Measurements from ENCODE around the gene CNNM4.

Gene CNNM4

DNA sequence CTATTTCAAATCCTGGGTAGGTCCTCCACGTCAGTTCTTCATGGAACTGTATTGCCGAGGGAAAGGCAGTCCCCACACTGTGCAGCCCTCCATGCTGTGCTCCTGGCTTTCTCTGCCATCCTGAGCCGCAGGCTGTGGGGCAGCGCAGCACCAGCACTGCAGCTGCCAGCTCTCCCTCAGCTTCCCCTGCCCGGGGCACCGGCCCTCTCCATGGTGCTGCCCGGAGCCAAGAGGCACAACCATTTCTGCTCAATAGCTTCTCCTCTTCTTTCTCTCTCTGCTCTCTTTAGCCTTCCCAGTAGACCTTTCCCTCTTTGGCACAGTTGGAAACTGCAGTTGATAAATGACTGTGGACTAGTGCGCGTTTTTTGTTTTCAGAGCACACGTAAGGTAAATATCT, 71.0 kb downstream of the CNNM4 start:
- H3K4me2 ChIP-seq (ENCODE audit: low read depth, low read length, poor library complexity, severe bottlenecking), result no peak overlapping the region

DNA sequence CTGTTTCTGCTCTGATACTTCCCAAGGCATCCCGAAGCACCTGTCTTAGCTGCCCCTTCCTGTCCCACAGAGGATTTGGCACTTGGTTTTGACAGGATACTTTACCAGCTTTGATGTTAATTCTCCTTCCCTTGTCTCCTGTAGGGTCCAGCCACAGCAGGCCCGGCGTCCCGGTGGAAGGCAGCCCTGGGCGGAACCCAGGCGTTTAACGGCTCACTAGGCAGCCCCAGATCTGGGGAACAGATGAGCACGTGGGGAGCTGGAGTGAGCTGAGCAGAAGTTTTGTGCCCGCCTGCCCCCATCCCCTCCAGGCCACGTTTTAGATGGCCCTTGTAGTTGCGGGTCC, 71.7 kb downstream of the CNNM4 start:
- H3K4me3 ChIP-seq (ENCODE audit: low read length, poor library complexity, severe bottlenecking), result no peak overlapping the region
- no peaks in the 10 kb centered on the region for H4K20me1 ChIP-seq (ENCODE audit: insufficient read depth, low read length, poor library complexity, severe bottlenecking)
- TF ChIP-seq, protein P1, sequence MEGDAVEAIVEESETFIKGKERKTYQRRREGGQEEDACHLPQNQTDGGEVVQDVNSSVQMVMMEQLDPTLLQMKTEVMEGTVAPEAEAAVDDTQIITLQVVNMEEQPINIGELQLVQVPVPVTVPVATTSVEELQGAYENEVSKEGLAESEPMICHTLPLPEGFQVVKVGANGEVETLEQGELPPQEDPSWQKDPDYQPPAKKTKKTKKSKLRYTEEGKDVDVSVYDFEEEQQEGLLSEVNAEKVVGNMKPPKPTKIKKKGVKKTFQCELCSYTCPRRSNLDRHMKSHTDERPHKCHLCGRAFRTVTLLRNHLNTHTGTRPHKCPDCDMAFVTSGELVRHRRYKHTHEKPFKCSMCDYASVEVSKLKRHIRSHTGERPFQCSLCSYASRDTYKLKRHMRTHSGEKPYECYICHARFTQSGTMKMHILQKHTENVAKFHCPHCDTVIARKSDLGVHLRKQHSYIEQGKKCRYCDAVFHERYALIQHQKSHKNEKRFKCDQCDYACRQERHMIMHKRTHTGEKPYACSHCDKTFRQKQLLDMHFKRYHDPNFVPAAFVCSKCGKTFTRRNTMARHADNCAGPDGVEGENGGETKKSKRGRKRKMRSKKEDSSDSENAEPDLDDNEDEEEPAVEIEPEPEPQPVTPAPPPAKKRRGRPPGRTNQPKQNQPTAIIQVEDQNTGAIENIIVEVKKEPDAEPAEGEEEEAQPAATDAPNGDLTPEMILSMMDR (conservative IDR thresholded peaks at IDR 0.05; ENCODE audit: low read length), result no peak
- no peak for TF ChIP-seq EZH2phosphoT487 (IDR thresholded peaks at IDR 0.05; ENCODE audit: borderline replicate concordance)
- no peak overlapping the region for H3K4me2 ChIP-seq (ENCODE audit: low read depth, low read length, poor library complexity, severe bottlenecking)
- no peak overlapping the region for H2AFZ ChIP-seq (ENCODE audit: low read length)
- no peaks in the 10 kb centered on the region for H3K9me2 ChIP-seq (replicated peaks; ENCODE audit: low read depth, low read length)
- H3K4me1 ChIP-seq (ENCODE audit: insufficient read depth, low read length, poor library complexity, severe bottlenecking), result no peaks in the 10 kb centered on the region
- H3K79me2 ChIP-seq (ENCODE audit: insufficient read depth, low read length), result no peaks in the 10 kb centered on the region
- no peaks in the 10 kb centered on the region for H3K9me3 ChIP-seq (ENCODE audit: insufficient read depth, low read depth, low read length)
- H3K36me3 ChIP-seq (ENCODE audit: insufficient read depth, low read length), result peaks cover 69% of the 10 kb centered on the region
- no peak overlapping the region for H3K9ac ChIP-seq (ENCODE audit: low read depth, low read length, poor library complexity, severe bottlenecking)
- no peaks in the 10 kb centered on the region for H3K27me3 ChIP-seq (ENCODE audit: insufficient read depth, low read length, poor library complexity, severe bottlenecking)
- no peaks in the 10 kb centered on the region for H3F3A ChIP-seq (ENCODE audit: low read depth)

More for the DNA sequence above, 71.0 kb downstream of the CNNM4 start:
- Histone ChIP-seq H3K9me2 (replicated peaks; ENCODE audit: low read depth, low read length) (no peaks in the 10 kb centered on the region), H2AFZ (ENCODE audit: low read length) (no peak overlapping the region), H3K27me3 (ENCODE audit: insufficient read depth, low read length, poor library complexity, severe bottlenecking) (no peaks in the 10 kb centered on the region), H4K20me1 (ENCODE audit: insufficient read depth, low read length, poor library complexity, severe bottlenecking) (no peaks in the 10 kb centered on the region), H3K4me1 (ENCODE audit: insufficient read depth, low read length, poor library complexity, severe bottlenecking) (no peaks in the 10 kb centered on the region), H3K9ac (ENCODE audit: low read depth, low read length, poor library complexity, severe bottlenecking) (no peak overlapping the region), H3K9me3 (ENCODE audit: insufficient read depth, low read depth, low read length) (no peaks in the 10 kb centered on the region), H3K4me3 (ENCODE audit: low read length, poor library complexity, severe bottlenecking) (no peak overlapping the region), H3F3A (ENCODE audit: low read depth) (no peaks in the 10 kb centered on the region), H3K79me2 (ENCODE audit: insufficient read depth, low read length) (no peaks in the 10 kb centered on the region), H3K36me3 (ENCODE audit: insufficient read depth, low read length) (peaks cover 74% of the 10 kb centered on the region)
- TF ChIP-seq, protein P1 (conservative IDR thresholded peaks at IDR 0.05; ENCODE audit: low read length), result no peak
- no peak for TF ChIP-seq EZH2phosphoT487 (IDR thresholded peaks at IDR 0.05; ENCODE audit: borderline replicate concordance)

DNA sequence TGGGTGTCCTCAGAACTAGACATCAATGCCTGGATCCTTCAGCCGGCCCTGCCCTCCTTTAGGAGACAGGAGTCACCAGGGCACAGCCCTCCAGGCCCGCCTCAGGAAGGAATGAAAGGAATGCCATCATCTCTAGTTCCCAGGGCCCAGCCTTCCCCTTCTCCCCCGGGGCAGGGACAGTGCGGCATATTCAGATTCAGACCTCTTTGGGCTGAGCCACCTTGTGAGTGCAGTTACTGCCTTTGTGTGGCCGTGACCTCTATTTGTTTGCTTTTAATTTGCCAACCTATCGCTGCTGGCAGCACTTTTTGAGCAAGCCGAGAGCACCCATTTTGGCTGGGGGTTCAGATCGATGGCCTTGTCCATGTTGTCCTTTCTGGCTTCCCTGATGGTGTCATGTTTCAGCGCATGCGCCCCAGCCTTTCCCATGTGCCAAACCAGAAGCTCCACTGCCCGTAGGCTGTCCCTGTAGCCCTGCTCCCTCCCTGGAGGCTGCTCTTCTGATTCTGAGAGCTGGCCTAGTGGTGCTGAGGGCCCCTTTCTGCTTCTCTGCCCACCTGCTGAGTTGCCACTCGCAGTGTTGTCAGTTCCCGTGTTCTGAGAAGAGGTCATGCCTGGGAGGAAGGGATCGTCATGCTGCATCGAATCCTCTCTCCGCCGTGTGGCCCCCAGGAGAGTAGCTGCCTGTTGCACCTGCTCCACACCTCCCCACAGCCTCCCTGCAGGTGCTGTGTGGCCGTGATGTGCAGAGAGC, 72.2 kb downstream of the CNNM4 start:
- no peak for TF ChIP-seq EZH2phosphoT487 (IDR thresholded peaks at IDR 0.05; ENCODE audit: borderline replicate concordance)
- H3K36me3 ChIP-seq (ENCODE audit: insufficient read depth, low read length), result peaks cover 64% of the 10 kb centered on the region; the same call in 1 of the 2 replicates
- no peaks in the 10 kb centered on the region for H3K9me2 ChIP-seq (replicated peaks; ENCODE audit: low read depth, low read length)
- H2AFZ ChIP-seq (ENCODE audit: low read length), result no peak overlapping the region
- no peak overlapping the region for H3K4me3 ChIP-seq (ENCODE audit: low read length, poor library complexity, severe bottlenecking)
- no peaks in the 10 kb centered on the region for H3K27me3 ChIP-seq (ENCODE audit: insufficient read depth, low read length, poor library complexity, severe bottlenecking)
- H3K4me2 ChIP-seq (ENCODE audit: low read depth, low read length, poor library complexity, severe bottlenecking), result no peak overlapping the region
- H3K79me2 ChIP-seq (ENCODE audit: insufficient read depth, low read length), result no peaks in the 10 kb centered on the region
- no peaks in the 10 kb centered on the region for H3K9me3 ChIP-seq (ENCODE audit: insufficient read depth, low read depth, low read length)
- H3F3A ChIP-seq (ENCODE audit: low read depth), result no peaks in the 10 kb centered on the region
- no peaks in the 10 kb centered on the region for H3K4me1 ChIP-seq (ENCODE audit: insufficient read depth, low read length, poor library complexity, severe bottlenecking)
- H3K9ac ChIP-seq (ENCODE audit: low read depth, low read length, poor library complexity, severe bottlenecking), result no peak overlapping the region
- H4K20me1 ChIP-seq (ENCODE audit: insufficient read depth, low read length, poor library complexity, severe bottlenecking), result no peaks in the 10 kb centered on the region

DNA sequence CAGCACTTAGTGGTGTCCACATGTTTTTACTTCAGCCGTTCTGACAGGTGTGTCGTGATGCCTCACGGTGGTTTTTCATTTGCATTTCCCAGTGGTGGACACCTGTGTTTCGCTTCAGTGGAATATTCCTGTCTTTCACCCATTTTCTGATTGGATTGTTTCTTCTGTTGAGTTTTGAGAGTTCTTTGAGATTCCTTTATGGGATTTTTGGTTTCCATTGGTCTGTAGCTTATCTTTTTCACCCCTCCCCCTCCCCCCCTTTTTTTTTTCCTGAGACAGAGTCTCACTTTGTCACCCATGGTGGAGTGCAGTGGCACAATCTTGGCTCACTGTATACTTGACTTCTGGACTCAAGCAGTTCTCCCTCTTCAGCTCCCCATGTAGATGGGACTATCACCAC, 75.1 kb downstream of the CNNM4 start:
- Histone ChIP-seq H2AFZ (ENCODE audit: low read length) (no peak overlapping the region), H3K36me3 (ENCODE audit: insufficient read depth, low read length) (peaks cover 37% of the 10 kb centered on the region; the same call in 1 of the 2 replicates), H3K27me3 (ENCODE audit: insufficient read depth, low read length, poor library complexity, severe bottlenecking) (no peaks in the 10 kb centered on the region), H3K9me3 (ENCODE audit: insufficient read depth, low read depth, low read length) (no peaks in the 10 kb centered on the region), H3K9ac (ENCODE audit: low read depth, low read length, poor library complexity, severe bottlenecking) (no peak overlapping the region), H3K4me1 (ENCODE audit: insufficient read depth, low read length, poor library complexity, severe bottlenecking) (no peaks in the 10 kb centered on the region), H3K9me2 (replicated peaks; ENCODE audit: low read depth, low read length) (no peaks in the 10 kb centered on the region), H3K79me2 (ENCODE audit: insufficient read depth, low read length) (no peaks in the 10 kb centered on the region), H3K4me3 (ENCODE audit: low read length, poor library complexity, severe bottlenecking) (no peak overlapping the region), H4K20me1 (ENCODE audit: insufficient read depth, low read length, poor library complexity, severe bottlenecking) (no peaks in the 10 kb centered on the region), H3K4me2 (ENCODE audit: low read depth, low read length, poor library complexity, severe bottlenecking) (no peak overlapping the region), H3F3A (ENCODE audit: low read depth) (no peaks in the 10 kb centered on the region)
- TF ChIP-seq EZH2phosphoT487 (IDR thresholded peaks at IDR 0.05; ENCODE audit: borderline replicate concordance), result no peak
- TF ChIP-seq, protein P1 (conservative IDR thresholded peaks at IDR 0.05; ENCODE audit: low read length), result no peak

Measured in Loucy (cell line).